AG10803 (cell line): ENCODE results near the gene C1orf159.

Source experiments
- DNase-seq: peaks from one replicate; pipeline ENCODE4 v3.0.0; 2010; ENCODE audit warnings: low read depth
- H3K4me3 ChIP-seq: 2 replicates; pipeline ENCODE4 v1.5.1; 2011; ENCODE audit warnings: mild to moderate bottlenecking, low read length, control low read depth
- CTCF ChIP-seq: conservative IDR thresholded peaks from 2 replicates; pipeline ENCODE4 v1.5.1; 2011; ENCODE audit warnings: mild to moderate bottlenecking, low read length, control low read depth, inconsistent platforms

Gene C1orf159

DNA sequence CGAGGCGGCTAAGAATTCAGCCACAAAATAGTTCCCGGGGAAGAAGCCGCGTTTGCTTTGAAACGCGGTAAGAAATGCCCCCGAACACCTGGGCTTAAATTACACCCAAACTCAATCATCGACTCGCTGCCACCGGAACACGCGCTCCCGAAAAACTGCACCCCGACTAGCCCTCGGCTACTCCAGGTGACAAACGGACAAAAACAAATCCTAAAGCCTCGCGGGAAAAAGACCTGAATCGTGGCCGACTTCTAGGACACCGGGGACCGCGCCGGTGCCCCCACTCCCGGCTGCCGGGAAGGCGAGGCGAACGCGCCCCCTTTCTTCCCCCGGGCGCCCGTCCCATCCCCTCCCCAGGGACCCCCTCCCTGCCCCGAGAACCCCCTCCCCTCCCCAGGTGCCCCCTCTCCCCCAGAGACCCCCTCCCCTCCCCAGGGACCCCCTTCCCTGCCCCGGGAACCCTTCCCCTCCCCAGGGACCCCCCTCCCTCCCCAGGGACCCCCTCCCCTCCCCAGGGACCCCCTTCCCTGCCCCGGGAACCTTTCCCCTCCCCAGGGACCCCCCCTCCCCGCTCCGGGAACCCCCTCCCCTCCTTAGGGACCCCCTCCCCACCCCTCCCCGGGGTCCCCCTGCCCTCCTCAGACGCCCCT lies 628 bp downstream of the C1orf159 start:
- no peak for DNase-seq
- H3K4me3 ChIP-seq: peak overlapping the region; percentile 61
- no peak for TF ChIP-seq CTCF

- TF ChIP-seq CTCF: no peak
- H3K4me3 ChIP-seq: no peak overlapping the region
Observed at GRCh38 chr1:1114431-1114830, 1.5 kb downstream of the C1orf159 start.

DNA sequence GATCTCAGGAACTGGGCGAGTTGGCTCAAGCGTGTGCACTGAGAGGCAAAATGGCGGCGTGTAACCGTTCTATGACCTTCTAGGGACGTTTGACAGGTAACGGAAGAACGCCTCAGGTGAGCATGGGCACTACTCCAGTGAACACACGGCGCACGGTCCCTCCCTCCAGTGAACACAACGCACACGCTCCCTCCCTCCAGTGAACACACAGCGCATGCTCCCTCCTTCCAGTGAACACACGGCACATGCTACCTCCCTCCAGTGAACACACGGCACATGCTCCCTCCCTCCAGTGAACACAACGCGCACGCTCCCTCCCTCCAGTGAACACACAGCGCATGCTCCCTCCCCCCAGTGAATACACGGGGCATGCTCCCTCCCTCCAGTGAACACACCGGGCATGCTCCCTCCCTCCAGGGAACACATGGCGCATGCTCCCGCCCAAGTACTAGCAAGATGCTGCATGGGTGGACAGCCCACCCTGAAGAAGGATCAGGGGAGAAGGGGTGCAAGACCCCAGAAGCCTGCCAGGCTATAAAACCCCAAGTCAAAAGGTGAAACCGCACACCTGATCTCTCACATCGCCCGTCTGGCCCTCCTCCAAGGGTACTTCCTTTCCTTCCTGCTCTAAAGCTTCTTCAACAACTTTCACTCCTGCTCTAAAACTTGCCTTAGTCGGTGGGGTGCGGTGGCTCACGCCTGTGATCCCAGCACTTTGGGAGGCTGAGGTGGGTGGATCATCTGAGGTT lies 3.5 kb downstream of the C1orf159 start:
- no peak for TF ChIP-seq CTCF
- DNase-seq: no peak
- H3K4me3 ChIP-seq: no peak overlapping the region

More at GRCh38 chr1:1114431-1114830, 1.5 kb downstream of the C1orf159 start:
- DNase-seq: no peak

- TF ChIP-seq CTCF: no peak
- no peak for DNase-seq
- H3K4me3 ChIP-seq: no peak overlapping the region
Observed at GRCh38 chr1:1111516-1112236, 4.2 kb downstream of the C1orf159 start.

- TF ChIP-seq CTCF: no peak
Observed at GRCh38 chr1:1110561-1110971, 5.3 kb downstream of the C1orf159 start.

GRCh38 chr1:1109743-1110142 lies 6.1 kb downstream of the C1orf159 start:
- no peak for DNase-seq
- no peak for TF ChIP-seq CTCF
- no peak overlapping the region for H3K4me3 ChIP-seq

More at GRCh38 chr1:1110561-1110971, 5.3 kb downstream of the C1orf159 start:
- H3K4me3 ChIP-seq: no peak overlapping the region
- no peak for DNase-seq
